NCI-H69 (cell line): ENCODE results near the gene GPATCH1.
A peak's percentile ranks its signal among the peaks of the same experiment; 100 is the strongest.
"Not testable (repeated sequence)": the region's sequence is repeated elsewhere in the genome, so short reads cannot be mapped to it uniquely, and the experiment has no call there.

Source experiments
- DNase-seq: peaks from one replicate; lab custom pipeline; 2025; lab: John Stamatoyannopoulos, UW

Gene GPATCH1

DNA sequence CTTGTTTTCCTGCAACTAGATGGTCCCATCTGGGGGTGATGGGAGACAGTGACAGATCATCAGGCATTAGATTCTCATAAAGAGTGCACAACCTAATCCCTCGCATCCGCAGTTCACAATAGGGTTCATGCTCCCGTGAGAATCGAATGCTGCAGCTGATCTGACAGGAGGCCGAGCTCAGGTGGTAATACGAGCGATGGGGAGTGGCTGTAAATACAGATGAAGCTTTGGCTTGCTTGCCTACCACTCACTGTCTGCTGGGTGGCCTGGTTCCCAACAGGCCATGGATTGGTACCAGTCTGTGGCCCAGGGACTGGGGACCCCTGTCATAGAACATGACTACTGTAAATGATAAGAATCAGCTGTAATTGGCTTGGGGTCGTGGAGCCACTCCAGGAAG lies 78.9 kb downstream of the GPATCH1 start:
- no peak for DNase-seq

DNA sequence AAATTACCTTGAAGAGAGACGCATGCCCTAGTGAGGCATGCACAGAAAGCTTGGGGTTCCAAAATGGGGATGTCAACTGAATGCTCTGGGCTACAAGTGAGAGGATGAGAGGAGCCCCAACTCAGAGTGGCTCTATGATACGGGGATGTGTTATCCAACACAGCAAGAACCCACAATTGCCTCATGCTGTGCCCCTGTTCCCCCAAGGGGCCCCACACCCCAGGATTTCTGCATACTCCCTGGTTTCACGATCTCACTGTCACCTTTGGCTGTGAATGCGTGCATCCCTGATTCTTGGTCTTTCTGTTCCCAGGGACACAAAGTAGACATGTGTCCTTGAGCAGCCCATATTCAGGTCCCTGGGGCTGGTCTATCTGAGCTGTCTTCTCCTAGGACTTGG lies 80.2 kb downstream of the GPATCH1 start:
- no peak for DNase-seq

DNA sequence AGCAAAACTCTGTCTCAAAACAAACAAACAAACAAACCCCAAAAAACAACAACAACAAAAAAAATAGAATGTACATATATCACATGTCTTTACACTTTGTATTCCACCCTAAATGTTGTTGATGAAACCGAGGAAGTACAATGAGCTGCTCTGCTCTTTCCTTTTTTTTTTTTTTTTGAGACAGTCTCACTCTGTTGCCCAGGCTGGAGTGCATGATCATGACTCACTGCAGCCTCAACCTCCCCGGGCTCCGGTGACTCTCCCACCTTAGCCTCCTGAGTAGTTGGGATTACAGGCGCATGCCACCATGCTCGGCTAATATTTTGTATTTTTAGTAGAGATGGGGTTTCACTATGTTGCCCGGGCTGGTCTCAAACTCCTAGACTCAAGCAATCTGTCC lies 82.5 kb downstream of the GPATCH1 start:
- no peak for DNase-seq

DNA sequence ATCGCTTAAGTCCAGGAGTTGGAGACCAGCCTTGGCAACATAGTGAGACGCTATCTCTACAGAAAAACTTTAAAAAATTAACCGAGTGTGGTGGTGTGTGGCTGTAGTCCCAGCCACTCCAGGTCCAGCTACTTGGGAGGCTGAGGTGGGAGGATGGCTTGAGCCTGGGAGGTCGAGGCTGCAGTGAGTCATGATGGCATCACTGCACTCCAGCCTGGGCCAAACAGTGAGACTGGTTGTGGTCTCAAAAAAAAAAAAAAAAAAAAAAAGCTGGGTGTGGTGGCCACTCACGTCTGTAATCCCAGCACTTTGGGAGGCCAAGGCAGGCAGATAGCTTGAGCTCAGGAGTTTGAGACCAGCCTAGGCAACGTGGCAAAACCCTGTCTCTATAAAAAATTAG lies 85.1 kb downstream of the GPATCH1 start:
- not testable (repeated sequence) for DNase-seq

DNA sequence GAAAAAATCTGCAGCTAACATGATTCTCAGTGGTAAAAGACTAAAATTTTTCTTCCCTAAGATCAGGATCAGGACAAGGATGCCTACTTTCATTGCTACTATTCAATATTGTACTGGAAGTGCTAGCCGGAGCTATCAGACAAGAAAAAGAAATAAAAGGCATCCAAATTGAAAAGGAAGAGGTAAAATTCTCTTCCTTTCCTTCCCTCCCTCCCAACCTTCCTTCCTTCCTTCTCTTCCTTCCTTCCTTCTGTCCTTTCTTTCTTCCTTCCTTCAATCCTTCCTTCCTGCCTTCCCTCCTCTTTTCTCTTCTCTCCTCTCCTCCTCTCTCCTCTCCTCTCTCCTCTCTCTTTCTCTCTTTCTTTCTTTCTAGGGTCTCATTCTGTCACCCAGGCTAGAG lies 86.5 kb downstream of the GPATCH1 start:
- no peak for DNase-seq

DNA sequence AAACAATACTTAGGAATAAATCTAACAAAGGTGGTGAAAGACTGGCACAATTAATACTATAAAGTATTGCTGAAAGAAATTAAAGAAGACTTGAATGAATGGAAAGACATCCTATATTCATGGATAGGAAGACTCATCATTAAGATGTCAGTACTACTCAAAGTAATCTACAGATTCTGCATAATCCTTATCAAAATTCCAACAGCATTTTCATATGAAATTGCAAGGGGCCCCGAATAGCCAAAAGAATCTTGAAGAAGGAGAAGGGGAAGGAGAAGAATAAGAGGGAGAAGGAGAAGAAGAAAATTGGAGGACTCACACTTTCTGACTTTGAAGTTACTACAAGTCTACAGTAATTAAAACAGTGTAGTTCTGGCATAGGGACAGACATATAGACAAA lies 87.5 kb downstream of the GPATCH1 start:
- DNase-seq = no peak

DNA sequence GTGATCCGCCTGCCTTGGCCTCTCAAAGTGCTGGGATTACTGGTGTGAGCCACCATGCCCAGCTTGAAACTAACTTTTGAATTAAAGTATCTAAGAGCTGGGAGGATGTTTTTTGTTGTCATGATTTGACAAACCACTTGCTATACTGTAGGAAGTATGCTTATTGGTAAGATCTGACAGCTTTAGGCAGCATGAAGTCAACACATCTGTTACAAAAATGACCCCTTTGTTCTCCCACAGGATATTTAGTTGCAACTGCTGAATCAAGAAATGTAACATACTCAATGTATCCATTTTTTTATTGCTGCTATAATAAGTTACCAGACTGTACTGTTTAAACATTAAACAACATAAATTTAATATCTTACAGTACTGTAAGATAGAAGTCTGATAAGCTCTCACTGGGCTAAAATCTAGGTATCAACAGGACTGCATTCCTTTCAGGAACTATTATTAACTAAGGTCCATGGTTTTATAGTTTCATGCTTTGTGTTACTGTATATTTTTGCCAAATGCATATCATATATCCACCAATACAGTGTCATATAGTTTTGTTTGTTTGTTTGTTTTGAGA lies 90.3 kb downstream of the GPATCH1 start:
- no peak for DNase-seq

DNA sequence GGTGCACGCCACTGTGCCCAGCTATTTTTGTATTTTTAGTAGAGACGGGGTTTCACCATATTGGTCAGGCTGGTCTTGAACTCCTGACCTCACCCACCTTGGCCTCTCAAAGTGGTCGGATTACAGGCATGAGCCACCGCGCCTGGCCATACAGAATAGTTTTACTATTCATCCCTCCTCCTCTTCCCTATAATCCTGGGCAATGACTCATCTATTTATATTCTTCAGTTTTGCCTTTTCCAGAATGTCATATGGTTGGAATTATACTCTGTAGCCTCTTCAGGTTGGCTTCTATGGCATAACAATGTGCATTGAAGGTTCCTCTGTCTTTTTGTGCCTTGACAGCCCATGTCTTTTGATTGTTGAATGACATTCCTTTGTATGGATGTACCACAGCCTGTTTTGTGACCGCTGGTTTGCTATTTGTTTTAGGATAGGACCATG lies 91.0 kb downstream of the GPATCH1 start:
- no peak for DNase-seq

DNA sequence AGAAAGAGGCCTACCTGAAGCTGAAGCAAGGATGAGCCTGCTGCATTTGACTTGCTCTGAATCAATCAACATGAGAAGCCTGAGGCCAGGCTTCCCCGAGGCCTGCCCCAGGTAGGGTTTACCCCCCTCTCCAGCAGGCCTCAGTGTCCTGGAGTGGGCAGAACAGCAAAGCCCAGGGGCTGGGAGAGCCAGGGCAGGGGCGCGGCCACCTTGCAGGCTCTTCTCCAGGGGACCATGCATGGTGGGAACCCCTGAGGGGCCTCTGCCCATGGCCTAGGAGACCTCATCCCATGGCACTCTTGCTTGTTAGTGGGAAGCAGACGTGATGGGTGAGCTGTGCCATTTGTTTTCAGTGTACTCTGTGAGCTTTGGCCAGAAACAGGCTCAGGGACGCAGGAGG lies 93.2 kb downstream of the GPATCH1 start:
- DNase-seq = no peak

DNA sequence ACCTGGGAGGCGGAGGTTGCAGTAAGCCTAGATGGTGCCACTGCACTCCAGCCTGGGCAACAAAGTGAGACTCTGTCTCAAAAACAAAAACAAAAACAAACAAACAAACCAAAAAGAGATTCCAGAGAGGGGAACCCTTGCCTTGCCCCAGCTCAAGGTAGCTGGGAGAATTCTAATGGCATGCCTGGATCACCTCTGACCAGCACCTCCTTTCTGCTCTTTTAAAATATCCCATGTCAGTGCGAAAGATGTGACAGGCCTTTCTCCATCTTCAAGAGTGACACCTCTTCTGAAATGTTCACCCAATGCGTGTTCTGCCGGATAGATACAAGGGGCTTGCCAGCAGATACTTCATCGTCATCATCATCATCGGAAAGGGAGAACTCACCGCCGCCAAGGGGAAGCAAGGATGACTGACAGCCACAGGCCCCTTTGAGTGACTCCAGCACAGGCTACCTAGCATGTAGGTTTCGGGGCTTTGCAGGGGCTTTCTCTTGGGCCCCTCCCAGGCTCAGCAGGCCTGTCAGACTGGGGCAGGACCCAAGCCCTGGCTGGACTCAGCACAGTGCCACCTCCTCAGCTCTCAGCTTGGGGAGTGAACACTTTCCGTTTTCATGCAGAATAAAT lies 94.3 kb downstream of the GPATCH1 start:
- DNase-seq = no peak

DNA sequence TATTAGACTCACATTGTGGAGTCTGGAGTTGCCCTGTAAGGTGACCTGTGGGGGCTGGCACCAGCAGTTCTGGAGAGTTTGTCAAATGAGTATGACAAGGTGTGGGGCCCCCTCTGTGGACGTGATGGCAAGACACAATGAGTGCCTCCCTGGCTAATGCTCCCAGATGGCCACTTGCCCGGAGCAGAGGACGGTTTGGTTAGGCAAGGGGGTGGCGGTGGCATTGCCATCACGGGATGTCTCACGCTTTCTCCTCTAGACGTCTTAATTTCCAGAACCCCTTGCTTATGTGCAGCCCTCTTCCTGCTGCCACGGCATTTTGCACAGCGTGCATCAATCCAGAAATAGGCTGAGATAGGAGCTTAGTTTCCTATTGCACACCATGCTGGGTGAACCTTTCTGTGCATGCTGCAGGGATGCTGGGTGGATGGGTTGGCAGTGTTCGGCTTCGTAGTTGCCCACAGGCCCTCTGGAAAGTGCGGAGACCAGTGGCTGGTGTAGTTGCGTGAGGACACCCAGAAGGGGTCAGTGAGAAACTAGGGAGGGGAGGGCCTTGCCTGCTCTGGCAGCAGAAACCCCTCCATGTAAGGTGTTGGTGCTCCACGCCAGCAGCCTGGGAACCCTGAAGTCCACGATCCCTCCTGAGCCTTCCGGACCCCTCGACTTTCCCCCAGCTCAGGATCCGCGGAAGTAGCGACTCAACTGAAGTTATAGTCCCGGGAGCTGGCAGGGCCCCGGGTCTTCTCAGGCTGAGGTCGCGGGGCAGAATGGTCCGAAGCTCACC lies 95.1 kb downstream of the GPATCH1 start:
- peak; percentile 63 for DNase-seq

DNA sequence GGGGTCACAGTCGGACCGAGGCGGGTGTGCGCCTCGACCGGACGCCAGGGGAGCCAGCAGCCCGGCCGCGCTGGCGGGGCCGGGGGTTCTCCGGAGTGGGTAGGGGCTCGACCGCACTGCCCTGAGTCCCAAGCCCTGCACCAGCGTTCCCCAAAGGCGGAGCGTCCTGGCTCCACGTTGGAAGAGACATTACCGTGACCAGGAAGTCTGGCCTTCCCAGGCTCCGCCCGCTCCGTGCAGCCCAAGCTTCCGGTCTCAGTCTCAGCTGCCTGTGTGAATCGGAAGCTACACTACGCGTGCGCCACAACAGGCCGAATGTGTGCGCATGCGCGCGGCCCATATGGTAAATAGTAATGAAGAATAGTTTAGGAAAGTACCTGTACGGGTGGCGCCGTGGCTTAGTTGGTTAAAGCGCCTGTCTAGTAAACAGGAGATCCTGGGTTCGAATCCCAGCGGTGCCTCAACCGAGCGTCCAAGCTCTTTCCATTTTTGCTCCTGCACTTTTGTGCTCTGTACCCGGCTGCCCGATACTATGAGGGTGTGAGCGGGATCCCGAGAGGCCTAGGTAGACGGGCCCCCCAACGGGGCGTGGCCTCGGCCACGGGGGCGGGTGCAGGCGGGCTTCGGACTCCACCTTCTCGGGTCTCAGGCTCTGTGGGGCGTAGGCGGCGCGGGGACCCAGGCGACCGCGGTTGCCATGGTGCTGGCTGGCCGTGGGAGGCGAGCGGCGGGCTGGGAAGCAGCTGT lies 95.9 kb downstream of the GPATCH1 start:
- DNase-seq = peak; percentile 100

DNA sequence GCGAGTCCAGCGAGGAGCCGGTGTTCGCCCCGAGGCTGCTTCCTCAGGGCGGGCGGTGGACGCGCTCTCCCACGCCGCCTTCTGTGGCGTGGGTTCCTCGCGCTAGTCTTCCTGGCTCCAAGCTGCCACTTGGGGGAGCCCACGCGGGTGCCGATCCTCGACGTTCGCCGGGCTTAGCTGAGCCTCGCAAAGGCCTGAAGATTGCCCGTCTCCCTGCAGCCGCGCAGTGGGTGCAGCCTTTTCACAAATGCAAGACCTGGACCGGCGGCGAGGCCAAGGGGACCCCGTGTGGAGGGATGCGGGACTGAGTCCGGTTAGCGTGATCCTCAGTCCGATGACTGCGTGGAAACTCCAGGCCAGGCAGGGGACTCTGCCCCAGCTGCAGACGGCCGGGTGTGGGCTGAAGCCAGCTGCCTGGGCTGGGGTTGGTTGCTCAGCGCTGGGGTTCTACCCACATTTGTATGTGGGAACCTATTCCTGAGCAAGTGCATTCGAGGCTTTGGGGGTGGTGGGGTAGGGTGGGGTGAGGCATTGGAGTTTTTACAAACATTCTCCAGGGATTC lies 96.5 kb downstream of the GPATCH1 start:
- no peak for DNase-seq
